ENCODE results near the gene GALNT9.
"Not testable (repeated sequence)": the region's sequence is repeated elsewhere in the genome, so short reads cannot be mapped to it uniquely, and the experiment has no call there.

GRCh38 chr12:132195242-132195641 is 134.1 kb downstream of the GALNT9 start:
- TF ChIP-seq, protein P1, sequence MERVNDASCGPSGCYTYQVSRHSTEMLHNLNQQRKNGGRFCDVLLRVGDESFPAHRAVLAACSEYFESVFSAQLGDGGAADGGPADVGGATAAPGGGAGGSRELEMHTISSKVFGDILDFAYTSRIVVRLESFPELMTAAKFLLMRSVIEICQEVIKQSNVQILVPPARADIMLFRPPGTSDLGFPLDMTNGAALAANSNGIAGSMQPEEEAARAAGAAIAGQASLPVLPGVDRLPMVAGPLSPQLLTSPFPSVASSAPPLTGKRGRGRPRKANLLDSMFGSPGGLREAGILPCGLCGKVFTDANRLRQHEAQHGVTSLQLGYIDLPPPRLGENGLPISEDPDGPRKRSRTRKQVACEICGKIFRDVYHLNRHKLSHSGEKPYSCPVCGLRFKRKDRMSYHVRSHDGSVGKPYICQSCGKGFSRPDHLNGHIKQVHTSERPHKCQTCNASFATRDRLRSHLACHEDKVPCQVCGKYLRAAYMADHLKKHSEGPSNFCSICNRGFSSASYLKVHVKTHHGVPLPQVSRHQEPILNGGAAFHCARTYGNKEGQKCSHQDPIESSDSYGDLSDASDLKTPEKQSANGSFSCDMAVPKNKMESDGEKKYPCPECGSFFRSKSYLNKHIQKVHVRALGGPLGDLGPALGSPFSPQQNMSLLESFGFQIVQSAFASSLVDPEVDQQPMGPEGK (CRISPR knock-in tag; IDR thresholded peaks at IDR 0.05; ENCODE audit: borderline replicate concordance) = not testable (repeated sequence)
- TF ChIP-seq, protein P2, sequence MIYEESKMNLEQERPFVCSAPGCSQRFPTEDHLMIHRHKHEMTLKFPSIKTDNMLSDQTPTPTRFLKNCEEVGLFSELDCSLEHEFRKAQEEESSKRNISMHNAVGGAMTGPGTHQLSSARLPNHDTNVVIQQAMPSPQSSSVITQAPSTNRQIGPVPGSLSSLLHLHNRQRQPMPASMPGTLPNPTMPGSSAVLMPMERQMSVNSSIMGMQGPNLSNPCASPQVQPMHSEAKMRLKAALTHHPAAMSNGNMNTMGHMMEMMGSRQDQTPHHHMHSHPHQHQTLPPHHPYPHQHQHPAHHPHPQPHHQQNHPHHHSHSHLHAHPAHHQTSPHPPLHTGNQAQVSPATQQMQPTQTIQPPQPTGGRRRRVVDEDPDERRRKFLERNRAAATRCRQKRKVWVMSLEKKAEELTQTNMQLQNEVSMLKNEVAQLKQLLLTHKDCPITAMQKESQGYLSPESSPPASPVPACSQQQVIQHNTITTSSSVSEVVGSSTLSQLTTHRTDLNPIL (CRISPR knock-in tag; IDR thresholded peaks at IDR 0.05; ENCODE audit: low read depth) = not testable (repeated sequence)
- not testable (repeated sequence) for TF ChIP-seq GLIS3 (CRISPR knock-in tag; IDR thresholded peaks at IDR 0.05); ISL1 (CRISPR knock-in tag; IDR thresholded peaks at IDR 0.05); ZNF70 (CRISPR knock-in tag; IDR thresholded peaks at IDR 0.05); PPARA (CRISPR knock-in tag; IDR thresholded peaks at IDR 0.05; ENCODE audit: borderline replicate concordance); TCF4 (CRISPR knock-in tag; IDR thresholded peaks at IDR 0.05; ENCODE audit: borderline replicate concordance); OSR1 (CRISPR knock-in tag; IDR thresholded peaks at IDR 0.05)
